ENCODE data around the gene BTG1. TPM values are rescaled to one million over a fixed set of nuclear protein-coding genes. Genes with fewer than 3 reads are reported as not detected.

The BTG1 gene
- total RNA-seq (2021), result 26.7 to 32.0 TPM (median 31.2 TPM) in 3 replicates
- Bru-seq, nascent RNA, result percentile 98 among the genes with signal in this experiment
- long read RNA-seq, experiment 1, full-length matches to known transcripts, result 87 of 88 reads
- long read RNA-seq, experiment 1, partial matches to known transcripts, result 0 of 88 reads
- long read RNA-seq, experiment 1, other reads (novel, unspliced or antisense), result 1 of 88 reads
- long read RNA-seq, experiment 2, full-length matches to known transcripts, result 42 of 54 reads
- long read RNA-seq, experiment 2, partial matches to known transcripts, result 0 of 54 reads
- long read RNA-seq, experiment 2, other reads (novel, unspliced or antisense), result 12 of 54 reads
- long read RNA-seq, experiment 3, full-length matches to known transcripts, result 3 of 5 reads
- long read RNA-seq, experiment 3, partial matches to known transcripts, result 0 of 5 reads
- long read RNA-seq, experiment 3, other reads (novel, unspliced or antisense), result 2 of 5 reads

GRCh38 chr12:92145731-92146496 is at the start of gene BTG1:
TSS of gene BTG1 (minus strand) at chr12:92145846. CDS start at chr12:92145535, 311 bp downstream.
- ATAC-seq, result peak; percentile 89
- no peaks in the 10 kb centered on the region for H3K9me3 Mint-ChIP-seq
- DNase-seq (ENCODE audit: low spot score), result peak; percentile 98
- peaks cover 25% of the 10 kb centered on the region for H3K36me3 Mint-ChIP-seq
- H3K27ac Mint-ChIP-seq, result peak within 1 kb of the TSS; percentile 100
- peaks cover 56% of the 10 kb centered on the region for H3K4me1 Mint-ChIP-seq
- peak within 1 kb of the TSS; percentile 99 for H3K4me3 Mint-ChIP-seq
- ChIA-PET POLR2A (interaction anchor here (0.6 to 3.5 kb wide), 36 partner anchors 10 to 1293 kb away, joined by 3 to 67 read pairs (median 4); no protein-coding TSS in a partner anchor), CTCF (interaction anchor here (0.9 to 3.7 kb wide), 8 partner anchors 9 to 764 kb away, joined by 3 to 50 read pairs (median 4); no protein-coding TSS in a partner anchor)
- no peaks in the 10 kb centered on the region for H3K27me3 Mint-ChIP-seq (ENCODE audit: low read depth)
- TF ChIP-seq GABPB1 (CRISPR knock-in tag; IDR thresholded peaks at IDR 0.05), result peak; percentile 90
- TF ChIP-seq ZNF219 (CRISPR knock-in tag; IDR thresholded peaks at IDR 0.05; ENCODE audit: borderline replicate concordance), result no peak
- TF ChIP-seq GTF2I (CRISPR knock-in tag; conservative IDR thresholded peaks at IDR 0.05), result no peak
- TF ChIP-seq ZSCAN18 (CRISPR knock-in tag; IDR thresholded peaks at IDR 0.05), result no peak
- 0 out of 2 replicates have a peak, but pooled peaks have one; percentile 17 for TF ChIP-seq NFE2L1 (CRISPR knock-in tag; IDR thresholded peaks at IDR 0.05)
- TF ChIP-seq, protein P1, sequence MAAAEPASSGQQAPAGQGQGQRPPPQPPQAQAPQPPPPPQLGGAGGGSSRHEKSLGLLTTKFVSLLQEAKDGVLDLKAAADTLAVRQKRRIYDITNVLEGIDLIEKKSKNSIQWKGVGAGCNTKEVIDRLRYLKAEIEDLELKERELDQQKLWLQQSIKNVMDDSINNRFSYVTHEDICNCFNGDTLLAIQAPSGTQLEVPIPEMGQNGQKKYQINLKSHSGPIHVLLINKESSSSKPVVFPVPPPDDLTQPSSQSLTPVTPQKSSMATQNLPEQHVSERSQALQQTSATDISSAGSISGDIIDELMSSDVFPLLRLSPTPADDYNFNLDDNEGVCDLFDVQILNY (CRISPR knock-in tag; IDR thresholded peaks at IDR 0.05), result 0 out of 2 replicates have a peak, but pooled peaks have one; percentile 33
- no peak for TF ChIP-seq ERG (CRISPR knock-in tag; IDR thresholded peaks at IDR 0.05)
- TF ChIP-seq ZNF281 (CRISPR knock-in tag; IDR thresholded peaks at IDR 0.05), result no peak
- peak; percentile 71 for TF ChIP-seq FOXP4 (CRISPR knock-in tag; IDR thresholded peaks at IDR 0.05)
- TF ChIP-seq, protein P2, sequence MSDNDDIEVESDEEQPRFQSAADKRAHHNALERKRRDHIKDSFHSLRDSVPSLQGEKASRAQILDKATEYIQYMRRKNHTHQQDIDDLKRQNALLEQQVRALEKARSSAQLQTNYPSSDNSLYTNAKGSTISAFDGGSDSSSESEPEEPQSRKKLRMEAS (CRISPR knock-in tag; IDR thresholded peaks at IDR 0.05), result peak; percentile 67
- no peak for TF ChIP-seq ZBTB21 (CRISPR knock-in tag; IDR thresholded peaks at IDR 0.05; ENCODE audit: borderline replicate concordance)
- TF ChIP-seq ZNF671 (CRISPR knock-in tag; IDR thresholded peaks at IDR 0.05), result no peak
- no peak for TF ChIP-seq ZNF232 (CRISPR knock-in tag; IDR thresholded peaks at IDR 0.05)
- TF ChIP-seq CTCF (IDR thresholded peaks at IDR 0.05), result no peak
- TF ChIP-seq ZNF121 (CRISPR knock-in tag; IDR thresholded peaks at IDR 0.05), result 0 out of 2 replicates have a peak, but pooled peaks have one; percentile 54
- TF ChIP-seq ARID4B (CRISPR knock-in tag; IDR thresholded peaks at IDR 0.05; ENCODE audit: borderline replicate concordance), result 0 out of 2 replicates have a peak, but pooled peaks have one; percentile 22
- TF ChIP-seq ATF1 (CRISPR knock-in tag; IDR thresholded peaks at IDR 0.05), result no peak
- TF ChIP-seq, protein P3, sequence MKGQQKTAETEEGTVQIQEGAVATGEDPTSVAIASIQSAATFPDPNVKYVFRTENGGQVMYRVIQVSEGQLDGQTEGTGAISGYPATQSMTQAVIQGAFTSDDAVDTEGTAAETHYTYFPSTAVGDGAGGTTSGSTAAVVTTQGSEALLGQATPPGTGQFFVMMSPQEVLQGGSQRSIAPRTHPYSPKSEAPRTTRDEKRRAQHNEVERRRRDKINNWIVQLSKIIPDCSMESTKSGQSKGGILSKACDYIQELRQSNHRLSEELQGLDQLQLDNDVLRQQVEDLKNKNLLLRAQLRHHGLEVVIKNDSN (CRISPR knock-in tag; IDR thresholded peaks at IDR 0.05), result peak; percentile 60; the same call in 1 of the 2 replicates
